ENCODE data around the gene DZIP3.

The DZIP3 gene

DNA sequence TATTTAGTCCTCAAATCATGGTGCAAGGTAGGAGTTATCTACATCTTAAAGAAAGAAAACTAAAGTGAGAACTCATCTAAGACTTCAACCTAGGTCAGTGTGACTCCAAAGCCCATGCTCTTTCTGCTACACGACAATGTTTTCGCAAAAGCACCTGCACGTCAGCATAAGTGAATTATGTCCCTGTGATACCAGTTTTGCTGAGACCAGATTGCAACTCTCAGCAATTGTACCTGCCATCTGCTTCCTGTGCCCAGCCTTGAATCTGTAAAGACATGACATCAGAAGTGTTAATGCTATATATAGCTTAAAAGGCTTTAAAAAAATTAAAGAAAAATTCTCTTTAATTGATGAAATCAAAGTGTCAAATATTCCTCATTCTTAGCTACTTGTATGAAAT is 124.3 kb downstream of the DZIP3 start:
- DNase-seq, result no peak

DNA sequence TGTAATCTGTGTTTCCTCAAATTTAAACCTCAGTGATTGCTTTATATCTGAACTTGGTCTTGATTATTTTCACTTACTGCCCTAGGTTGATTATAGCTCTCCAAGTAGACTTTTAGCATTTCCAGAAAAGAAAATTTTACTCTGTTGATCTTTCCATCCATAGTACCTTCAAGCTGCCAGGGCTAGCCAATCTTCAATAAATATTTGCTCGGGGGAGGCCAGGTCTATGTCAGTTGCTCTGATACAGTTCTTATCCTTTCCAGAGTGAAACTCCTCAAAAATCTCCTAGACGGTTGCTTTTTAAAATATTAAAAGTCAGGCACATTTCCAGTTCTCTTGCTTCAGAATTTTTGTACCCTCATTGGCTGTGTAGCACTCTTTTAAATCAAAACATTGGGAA is 128.9 kb downstream of the DZIP3 start:
- no peak for DNase-seq

DNA sequence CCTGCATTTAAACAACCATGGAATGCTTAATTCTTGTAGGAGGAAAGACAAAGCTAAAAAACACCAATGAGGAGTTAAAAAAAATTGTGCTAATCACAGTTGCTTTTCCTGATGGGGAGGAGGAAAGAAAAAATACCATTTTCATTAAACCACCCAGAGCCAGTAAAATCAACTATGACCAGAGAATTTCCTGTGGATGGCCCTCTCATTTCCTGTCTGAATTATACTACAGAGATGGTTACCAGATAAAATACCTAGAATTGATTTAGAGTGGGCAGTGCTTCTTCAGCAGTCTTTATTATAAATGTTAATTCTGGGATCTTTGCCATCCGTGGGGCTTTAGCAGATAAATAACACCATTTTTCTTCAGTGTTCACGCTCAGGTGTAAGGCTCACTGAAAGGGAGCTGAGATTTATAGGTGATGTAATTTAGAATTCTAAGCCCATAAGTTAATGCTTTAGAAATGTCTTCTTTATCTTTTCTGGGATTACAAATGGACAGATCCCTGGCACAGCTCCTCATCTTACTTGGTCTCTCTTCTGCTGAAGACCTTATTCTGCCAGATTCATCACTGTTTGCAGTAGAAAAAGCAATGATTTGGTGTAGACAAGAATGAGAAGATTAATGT is 129.8 kb downstream of the DZIP3 start:
- DNase-seq, result no peak

DNA sequence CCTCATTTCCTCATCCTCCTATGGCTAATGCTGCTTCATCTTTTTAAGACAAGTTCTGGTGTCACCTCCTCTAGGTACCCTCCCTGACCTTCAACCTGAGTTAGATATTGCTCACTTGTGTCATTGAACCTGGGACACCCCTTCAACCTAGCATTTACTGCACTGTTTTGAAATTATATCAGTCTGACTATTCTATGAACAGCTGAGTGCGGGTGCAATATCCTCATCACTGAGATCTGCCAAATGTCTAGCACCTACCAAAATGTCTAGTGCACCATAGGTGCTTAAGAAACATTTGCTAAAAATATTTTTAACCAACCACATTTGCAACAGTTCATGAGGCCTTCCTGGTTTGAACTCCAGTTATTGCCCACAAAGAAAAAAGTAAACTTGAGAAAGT is 133.2 kb downstream of the DZIP3 start:
- DNase-seq, result no peak

DNA sequence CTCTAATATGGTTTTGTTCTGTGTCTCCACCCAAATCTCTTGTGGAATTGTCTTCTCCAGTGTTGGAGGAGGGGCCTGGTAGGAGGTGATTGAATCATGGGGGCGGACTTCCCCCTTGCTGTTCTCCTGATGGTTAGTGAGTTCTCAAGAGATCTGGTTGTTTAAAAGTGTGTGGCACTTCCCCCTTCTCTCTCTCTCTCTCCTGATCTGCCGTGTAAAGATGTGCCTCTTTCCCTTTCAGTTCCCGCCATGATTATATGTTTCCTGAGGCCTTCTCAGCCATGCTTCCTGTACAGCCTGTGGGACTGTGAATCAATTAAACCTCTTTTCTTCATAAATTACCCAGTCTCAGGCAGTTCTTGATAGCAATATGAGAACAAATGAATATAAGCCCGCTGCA is 134.6 kb downstream of the DZIP3 start:
- no peak for DNase-seq

DNA sequence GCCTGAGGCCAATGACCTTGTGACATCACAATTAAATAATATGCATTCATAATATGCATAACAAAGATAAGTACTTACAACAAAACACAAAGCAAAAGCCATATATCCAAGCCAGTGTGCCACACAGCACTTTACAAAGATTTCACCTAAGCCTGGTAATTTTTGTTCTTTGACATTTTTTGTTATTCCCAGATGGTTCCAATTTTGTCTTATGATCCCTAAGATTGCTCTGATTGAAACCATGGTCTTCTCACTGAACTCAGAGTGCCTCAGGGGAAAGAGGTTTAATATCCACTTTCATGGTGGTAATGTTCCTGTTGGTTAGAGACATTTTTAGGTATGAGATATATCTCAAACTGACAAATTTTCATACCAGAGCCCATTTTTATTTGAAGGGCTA is 138.6 kb downstream of the DZIP3 start:
- DNase-seq, result no peak

DNA sequence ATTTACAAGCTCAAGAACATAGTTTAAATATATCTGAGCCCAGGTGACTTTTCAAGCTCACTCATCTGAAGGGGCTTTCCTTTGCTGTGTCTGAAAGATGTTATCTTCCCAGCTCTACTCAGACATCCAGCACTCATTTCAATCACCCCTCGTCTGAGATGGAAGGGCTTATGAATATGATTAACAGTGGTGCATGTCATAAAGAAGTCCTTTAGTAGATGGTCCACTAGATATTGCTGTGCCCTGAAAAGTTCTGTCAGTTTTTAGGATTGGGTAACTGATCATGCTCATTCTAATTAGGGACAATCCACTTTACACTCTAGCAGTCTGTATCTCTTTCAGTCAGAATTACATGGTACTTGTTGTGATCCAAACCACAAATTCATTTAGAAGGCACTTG is 139.4 kb downstream of the DZIP3 start:
- DNase-seq, result no peak

DNA sequence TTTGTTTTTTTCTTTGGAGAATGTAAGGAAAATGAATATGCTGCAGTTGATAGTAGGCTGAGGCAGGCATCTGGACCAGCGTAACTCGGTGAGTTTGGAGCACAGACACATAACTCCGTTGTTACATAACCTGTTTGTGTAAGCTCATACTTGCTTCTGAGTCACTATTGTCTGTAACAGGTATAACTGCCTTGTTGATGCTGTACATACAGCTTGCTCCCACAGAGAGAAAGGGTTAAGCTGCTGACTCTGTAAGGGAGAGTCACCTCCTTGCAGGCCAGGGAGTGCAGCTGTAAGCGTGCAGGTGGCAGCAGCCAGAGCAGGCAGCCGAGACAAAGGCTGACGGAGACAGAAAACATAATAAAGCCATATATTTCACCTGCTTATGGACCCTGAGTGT is 147.3 kb downstream of the DZIP3 start:
- DNase-seq, result no peak

DNA sequence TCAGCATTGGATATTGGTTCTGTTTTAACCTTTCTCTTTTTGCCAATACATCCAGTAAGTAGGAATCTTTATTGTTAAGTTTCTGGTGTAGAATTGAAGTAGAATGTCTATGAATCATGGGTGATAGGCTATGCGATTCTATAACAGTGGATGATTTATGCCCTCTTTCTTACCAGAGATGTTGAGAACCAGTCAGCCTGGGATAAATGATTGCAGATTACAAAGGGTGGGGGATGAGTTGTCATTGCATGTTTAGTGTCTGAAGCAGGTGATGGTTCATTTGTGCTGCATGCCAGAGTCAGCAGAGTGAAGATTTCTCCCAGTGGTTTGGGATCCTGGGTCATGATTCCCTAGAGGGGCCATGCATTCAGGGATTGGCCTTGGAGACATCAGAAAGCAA is 153.4 kb downstream of the DZIP3 start:
- no peak for DNase-seq

Measured in DMS79 (cell line).